NCI-H774 (cell line): ENCODE results near the gene STARD4.

Experiments used
- DNase-seq: peaks from one replicate; lab custom pipeline; 2025; lab: John Stamatoyannopoulos, UW

Gene STARD4

GRCh38 chr5:111528056-111528455 lies 15.7 kb upstream of the STARD4 start:
- DNase-seq = no peak

DNA sequence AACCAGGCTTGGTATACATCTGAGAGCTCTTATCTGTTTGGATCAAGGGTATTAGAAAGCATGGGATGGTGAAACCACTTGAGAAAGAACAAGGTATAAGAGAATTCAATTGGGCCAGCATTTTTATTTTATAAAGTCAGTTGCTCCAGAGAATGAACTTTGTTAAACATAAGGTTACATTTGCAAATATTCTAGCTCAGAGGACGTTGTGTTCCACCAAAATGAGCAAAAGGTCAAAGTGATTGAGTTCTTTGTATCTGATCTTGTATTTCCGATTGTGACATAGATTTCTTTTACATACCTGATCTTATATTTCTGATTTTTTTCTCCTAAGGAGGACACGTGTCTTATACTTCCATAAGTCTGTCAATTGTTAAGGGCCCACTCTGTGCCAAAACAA lies 8.6 kb upstream of the STARD4 start:
- no peak for DNase-seq

- DNase-seq = no peak
Observed at GRCh38 chr5:111518777-111519176, 6.4 kb upstream of the STARD4 start.

DNA sequence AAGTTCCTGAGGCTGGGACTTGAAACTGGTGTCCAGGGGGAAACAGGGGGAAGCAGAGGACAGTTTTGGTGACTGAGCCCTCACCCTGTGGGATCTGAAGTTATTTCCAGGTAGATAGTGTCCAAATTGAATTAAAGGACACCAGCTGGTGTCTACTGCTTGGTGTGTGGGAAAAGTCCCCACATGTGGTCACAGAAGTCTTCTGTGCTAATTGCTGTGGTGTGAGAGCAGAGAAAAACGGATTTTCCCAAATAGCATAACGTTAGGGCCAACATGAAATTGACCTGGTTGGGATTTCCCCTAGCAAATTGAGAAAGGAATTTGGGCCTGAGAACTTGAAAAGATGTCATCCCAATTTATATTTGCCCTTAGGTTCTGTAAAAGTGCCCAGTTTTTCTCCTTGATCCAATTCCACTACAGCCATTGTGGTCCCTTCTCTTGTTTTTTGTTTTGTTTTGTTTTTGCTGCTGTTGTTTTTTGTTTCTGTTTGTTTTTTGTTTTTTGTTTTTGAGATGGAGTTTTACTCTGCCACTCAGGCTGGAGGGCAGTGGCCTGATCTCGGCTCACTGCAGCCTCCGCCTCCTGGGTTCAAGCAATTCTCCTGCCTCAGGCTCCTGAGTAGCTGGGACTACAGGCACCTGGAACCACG lies 5.6 kb upstream of the STARD4 start:
- no peak for DNase-seq

GRCh38 chr5:111514087-111514486 lies 1.8 kb upstream of the STARD4 start:
- no peak for DNase-seq

DNA sequence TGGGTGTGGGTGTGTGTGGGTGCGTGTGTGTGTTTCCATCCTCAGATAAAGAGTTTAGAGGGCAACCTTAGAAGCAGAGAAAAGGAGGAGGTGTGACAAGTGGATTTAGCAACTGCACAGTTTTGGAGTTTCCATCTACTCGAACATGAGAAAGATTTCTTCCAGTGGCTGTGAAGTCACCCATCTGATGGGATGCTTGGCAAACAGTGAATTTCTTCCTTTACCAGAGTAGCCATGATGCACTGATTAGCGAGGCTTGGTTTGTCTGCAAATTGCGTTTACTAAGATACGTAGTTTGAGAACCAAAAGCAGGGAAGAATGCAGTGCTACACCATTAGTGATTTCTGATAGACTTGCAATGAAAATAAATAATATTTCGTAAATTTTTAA lies 791 bp upstream of the STARD4 start:
- peak; percentile 13 for DNase-seq

DNA sequence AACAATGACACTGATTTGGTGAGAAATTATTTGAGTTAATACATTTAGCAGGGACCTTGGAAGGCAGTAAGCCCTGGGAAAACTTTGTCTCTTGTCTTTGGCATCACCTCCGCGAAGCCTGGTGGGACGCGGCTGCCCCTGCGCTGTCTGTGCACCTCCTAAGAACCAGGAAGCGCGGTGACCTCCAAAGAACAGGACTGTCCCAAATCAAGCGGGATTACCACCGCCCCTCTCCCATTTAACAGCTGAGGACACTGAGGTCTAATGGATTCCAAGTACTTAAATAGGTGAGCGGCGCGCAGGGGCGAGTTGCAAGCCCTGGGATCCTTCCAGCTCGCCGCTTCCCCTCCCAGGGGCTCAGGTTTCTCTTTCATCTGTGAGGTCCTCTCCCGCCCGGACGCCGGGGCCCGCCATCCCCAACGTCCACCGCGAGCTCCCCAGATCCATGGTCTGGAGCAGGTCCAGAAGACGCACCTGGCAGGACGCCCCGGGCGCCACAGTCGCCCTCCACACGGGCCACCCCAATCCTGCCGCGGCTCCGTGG lies 432 bp downstream of the STARD4 start:
- no peak for DNase-seq

DNA sequence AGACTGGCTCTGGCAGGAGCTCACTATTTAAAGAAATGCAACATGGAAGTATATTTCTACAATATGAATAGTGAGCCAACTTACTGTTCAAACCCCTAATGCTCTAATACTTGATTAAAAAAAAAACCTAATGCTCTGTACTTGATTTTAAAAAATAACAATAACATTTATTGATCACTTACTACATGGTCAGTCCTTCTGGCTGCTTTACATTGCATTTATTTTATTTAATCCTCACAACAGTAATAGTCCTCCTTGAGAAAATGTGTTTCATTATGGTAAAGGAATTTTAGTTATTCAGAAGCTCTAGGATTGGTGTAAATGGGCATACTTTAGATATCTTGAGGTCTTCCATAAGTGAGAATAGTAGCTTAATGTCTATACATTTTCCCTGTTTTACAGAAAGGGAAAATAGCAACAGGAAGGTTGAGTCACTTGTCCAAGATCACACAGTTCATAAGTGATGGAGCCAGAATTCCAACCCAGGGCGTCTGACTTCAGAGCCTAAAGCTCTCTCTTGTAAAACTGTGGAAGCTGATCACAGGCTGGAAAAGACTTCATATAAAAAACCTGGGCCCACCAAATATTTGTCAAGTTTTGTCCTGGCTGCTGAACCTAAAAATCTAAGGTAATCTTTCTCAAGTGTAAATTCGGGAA lies 1.0 kb downstream of the STARD4 start:
- no peak for DNase-seq

GRCh38 chr5:111509119-111509518 lies 3.2 kb downstream of the STARD4 start:
- DNase-seq = no peak

DNA sequence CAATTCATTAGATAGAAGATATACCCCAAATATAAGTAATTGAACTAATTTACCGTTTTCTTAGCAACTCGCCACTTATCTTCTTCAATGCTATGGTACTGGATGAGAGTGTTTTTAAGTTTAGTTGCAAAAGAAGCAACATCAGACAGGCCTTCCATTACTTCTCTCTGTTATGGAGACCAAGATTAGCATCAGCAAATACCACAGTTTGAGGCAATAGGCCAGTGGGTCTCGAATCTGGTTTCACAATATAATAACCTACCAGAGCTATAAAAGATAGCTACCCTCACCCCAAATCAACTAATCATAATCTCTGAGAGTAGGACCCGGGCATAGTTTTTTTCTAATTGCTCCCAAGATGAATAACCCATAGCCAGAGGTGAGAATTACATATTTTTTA lies 5.1 kb downstream of the STARD4 start:
- no peak for DNase-seq

- no peak for DNase-seq
Observed at GRCh38 chr5:111505096-111505495, 7.2 kb downstream of the STARD4 start.

GRCh38 chr5:111502956-111503355 lies 9.4 kb downstream of the STARD4 start:
- DNase-seq = no peak

DNA sequence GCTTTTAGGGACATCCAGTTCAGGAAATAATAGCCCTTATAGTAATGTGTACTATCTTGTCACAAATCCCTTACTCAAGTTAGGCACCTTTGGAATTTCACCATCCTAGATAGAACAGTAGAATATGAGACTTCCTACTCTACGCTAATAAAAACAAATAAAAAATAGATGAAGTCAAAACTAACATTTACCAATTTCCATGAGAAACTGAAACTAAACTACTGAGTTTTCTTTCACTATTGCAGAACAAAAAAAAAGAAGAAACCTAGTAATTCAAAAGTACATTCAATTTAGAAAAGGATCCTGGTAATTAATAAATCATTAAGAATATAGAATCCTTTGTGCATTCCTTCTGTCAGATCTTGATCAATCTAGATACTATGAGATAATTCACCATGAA lies 14.0 kb downstream of the STARD4 start:
- DNase-seq = no peak

- no peak for DNase-seq
Observed at GRCh38 chr5:111495159-111495558, 17.2 kb downstream of the STARD4 start.

GRCh38 chr5:111494355-111494999 lies 17.9 kb downstream of the STARD4 start:
- DNase-seq = no peak

GRCh38 chr5:111493031-111493430 lies 19.3 kb downstream of the STARD4 start:
- DNase-seq = no peak

- DNase-seq = no peak
Observed at GRCh38 chr5:111488353-111488752, 24.0 kb downstream of the STARD4 start.

DNA sequence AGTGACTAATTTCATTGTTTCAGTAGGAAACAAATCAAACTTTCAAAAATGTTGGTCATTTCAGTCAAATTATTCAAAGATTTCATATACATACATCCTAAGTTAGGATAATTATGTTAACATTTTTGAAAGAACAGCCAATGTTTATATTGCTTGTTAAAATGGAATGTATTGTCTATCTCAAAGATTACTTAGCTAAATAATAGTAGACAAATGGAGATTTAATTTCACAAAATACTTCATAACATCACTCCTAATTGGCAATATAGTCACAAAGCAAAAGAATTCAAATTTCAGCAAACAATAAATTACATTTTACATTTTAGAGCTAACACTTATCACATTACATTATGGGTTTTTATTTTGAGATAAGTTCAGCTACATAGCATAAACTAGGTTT lies 25.4 kb downstream of the STARD4 start:
- DNase-seq = no peak

DNA sequence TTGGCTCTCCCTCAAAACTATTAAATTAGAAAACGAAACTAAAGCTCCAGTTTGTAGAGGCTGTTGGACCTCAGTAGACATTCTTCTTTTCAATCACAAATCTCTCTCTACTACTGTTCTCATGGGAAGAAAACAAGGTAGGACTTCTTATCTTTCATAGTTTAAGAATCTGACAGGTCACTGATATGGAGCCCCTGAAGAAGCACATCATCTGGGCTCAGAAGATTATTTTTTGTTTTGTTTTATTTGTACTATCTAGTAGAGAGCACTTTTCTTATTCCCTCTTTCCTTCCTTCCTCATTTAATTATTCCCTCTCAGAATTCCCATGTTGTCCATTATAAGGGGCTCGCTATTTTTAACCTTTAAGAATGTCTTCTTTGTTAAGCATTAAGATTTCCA lies 26.3 kb downstream of the STARD4 start:
- no peak for DNase-seq

DNA sequence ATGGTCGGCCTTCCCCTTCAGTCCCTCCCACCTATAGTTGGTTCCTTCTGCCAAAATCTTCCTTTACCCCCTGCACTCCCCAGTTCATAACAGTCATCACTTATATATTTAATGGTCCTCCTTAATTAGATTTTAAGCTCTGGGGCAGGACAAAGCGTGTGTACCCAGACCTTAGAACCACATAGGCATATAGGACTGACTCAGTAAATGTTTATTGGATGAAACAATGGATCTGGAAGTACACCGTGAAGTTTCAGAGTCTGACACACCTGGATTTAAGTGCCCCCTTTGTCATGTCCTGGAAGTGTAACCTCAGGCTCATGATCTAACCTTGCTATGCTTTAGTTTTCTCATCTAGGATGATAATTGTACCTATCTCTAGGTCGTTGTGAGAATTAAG lies 32.0 kb downstream of the STARD4 start:
- DNase-seq = no peak

GRCh38 chr5:111478898-111479297 lies 33.4 kb downstream of the STARD4 start:
- no peak for DNase-seq

- no peak for DNase-seq
Observed at GRCh38 chr5:111478266-111478665, 34.1 kb downstream of the STARD4 start.

DNA sequence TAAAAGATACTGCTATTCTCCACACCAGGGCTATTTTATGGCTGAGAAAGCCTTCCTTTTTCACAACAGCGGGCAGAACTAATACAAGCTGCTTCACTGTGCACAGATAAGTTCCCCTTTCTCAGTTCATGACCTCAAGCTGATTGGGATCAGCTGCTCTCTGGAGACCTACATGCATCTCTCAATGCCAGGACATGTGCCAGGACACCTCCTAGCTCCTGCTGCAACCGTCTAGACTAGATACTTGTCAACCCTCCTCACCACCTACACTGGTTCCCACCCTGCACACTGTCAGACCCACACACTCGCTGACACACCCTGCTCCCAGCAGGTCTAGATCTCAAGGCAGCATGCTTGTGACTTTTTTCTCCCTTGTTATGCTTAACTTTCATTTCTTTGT lies 39.8 kb downstream of the STARD4 start:
- no peak for DNase-seq
